Epithelial cell of esophagus (primary cell): ENCODE data around the gene CGN.

Source experiments
- DNase-seq: peaks from one replicate; pipeline ENCODE4 v3.0.0; 2010; ENCODE audit warnings: low read depth
- H3K4me3 ChIP-seq: 2 replicates; pipeline ENCODE4 v1.5.1; 2011; ENCODE audit warnings: mild to moderate bottlenecking, low read length, control low read depth
- TF ChIP-seq, protein P1 (sequence below): IDR thresholded peaks from 2 replicates; pipeline ENCODE4 v1.5.1; 2011; ENCODE audit warnings: low read depth, mild to moderate bottlenecking, low read length, control low read depth, inconsistent platforms; ENCODE audit not compliant: insufficient read depth; ENCODE audit errors: missing control alignments

CGN gene

DNA sequence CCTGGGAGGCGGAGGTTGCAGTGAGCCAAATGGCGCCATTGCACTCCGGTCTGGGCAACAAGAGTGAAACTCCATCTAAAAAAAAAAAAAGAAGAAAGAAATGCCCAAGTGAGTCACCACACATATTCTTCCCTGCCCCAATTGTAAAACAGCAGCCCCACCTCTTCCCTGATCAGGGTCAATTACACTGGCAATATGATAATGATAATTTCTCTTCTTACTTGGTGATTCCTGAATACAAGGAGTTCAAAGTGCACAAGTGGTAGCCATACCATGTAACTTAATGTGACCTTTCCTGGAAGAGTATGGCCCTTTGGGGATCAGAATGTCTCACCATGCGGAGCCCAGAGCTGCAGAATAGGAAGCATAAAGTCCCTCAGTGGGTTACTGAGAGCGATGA, 11.8 kb upstream of the CGN start:
- TF ChIP-seq, protein P1, sequence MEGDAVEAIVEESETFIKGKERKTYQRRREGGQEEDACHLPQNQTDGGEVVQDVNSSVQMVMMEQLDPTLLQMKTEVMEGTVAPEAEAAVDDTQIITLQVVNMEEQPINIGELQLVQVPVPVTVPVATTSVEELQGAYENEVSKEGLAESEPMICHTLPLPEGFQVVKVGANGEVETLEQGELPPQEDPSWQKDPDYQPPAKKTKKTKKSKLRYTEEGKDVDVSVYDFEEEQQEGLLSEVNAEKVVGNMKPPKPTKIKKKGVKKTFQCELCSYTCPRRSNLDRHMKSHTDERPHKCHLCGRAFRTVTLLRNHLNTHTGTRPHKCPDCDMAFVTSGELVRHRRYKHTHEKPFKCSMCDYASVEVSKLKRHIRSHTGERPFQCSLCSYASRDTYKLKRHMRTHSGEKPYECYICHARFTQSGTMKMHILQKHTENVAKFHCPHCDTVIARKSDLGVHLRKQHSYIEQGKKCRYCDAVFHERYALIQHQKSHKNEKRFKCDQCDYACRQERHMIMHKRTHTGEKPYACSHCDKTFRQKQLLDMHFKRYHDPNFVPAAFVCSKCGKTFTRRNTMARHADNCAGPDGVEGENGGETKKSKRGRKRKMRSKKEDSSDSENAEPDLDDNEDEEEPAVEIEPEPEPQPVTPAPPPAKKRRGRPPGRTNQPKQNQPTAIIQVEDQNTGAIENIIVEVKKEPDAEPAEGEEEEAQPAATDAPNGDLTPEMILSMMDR, result no peak

GRCh38 chr1:151499930-151500329, 11.3 kb upstream of the CGN start:
- TF ChIP-seq, protein P1, result no peak
- no peak for DNase-seq
- H3K4me3 ChIP-seq, result no peak overlapping the region

More for the DNA sequence above, 11.8 kb upstream of the CGN start:
- no peak for DNase-seq
- H3K4me3 ChIP-seq, result no peak overlapping the region

DNA sequence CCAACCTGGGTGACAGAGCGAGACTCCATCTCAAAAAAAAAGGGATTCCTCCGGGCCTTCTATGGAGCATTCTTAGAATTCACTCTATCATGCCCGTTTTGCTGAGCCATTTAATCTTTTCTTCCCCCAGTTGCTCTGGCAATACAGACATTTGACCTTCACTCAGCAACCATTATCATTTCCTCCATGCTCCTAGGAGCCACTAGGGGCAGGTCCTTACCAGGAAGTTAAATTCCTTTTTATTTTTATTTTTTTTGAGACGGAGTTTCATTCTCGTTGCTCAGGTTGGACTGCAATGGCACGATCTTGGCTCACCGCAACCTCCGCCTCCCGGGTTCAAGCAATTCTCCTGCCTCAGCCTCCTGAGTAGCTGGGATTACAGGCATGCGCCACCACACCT, 9.7 kb upstream of the CGN start:
- no peak overlapping the region for H3K4me3 ChIP-seq
- no peak for DNase-seq
- TF ChIP-seq, protein P1, result peak; percentile 35

DNA sequence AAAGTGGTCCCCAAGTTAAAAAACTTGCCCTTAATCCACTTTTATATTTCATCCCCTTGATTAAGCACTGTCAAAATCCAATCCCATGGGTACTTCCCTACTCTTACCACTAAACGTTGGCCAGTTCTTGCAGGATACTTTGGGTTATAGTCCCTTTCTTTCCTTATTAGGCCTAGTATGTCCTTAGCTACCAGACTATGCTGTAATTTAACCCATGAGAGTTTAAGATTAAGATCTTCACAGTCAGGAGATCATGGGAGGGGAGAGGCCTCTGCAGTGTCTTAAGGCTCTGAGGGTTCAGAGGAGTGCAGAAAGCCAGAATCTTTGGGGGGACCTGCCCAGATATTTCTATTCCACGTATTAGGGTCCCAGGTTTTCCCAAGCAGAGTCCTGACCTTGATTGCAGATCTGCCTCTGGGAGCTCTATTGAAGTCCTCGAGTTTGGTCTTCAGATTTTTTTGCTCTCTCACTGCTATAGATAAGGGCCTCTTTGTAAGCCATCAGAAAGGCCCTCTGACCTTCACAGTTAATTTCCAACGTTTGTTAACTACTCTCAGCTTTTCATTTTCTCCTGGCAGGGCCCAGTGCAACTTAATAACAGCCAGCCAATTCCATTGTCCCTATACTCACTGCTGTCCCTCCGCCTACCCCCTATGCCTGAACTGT, 9.0 kb upstream of the CGN start:
- TF ChIP-seq, protein P1, result no peak
- DNase-seq, result no peak
- no peak overlapping the region for H3K4me3 ChIP-seq

DNA sequence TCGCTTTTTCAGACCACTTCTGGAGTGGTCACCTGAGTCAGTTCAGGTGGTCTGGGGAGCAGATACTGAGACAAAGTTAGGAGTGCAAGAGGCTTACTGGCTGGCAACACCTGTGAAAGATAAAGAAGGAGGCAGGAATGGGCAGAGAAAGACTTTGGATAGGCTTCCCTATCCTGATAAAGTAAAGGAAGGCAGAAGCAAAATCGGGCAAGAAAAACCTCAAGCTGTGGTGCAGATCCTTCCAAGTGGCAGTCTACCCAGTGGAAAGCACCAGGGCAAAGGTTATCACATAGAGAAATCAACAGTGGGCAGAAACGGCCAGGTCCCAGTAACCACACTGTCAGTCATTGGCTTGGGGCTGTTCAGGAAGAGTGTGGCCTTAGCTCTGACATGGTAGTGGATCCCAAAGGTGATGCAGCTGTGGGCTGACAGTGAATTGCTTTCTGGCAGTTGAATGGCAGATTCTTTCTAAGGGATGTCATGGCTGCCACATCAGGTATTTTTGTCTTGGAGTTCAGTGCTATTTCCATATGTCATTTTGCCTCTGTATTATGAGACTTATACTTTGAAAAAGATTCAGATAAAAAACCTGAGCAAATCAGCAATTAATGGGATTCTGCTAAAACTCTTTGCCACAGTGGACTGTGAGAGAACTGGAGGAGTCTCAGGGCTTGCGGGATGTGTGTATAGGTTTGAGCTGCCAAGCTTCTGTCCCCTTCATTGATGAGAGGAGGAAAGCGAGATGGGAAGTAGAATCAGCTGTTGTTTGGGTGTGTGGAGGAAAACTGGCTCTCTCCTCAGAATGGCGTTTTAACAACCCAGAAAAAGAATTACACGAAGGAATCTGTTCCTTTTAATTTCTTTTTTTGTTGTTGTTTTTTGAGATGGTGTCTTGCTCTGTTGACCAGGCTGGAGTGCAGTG, 8.1 kb upstream of the CGN start:
- H3K4me3 ChIP-seq, result no peak overlapping the region
- DNase-seq, result no peak
- TF ChIP-seq, protein P1, result no peak

GRCh38 chr1:151504252-151504651, 6.9 kb upstream of the CGN start:
- H3K4me3 ChIP-seq, result no peak overlapping the region

More at GRCh38 chr1:151504252-151504651, 6.9 kb upstream of the CGN start:
- TF ChIP-seq, protein P1, result no peak
- no peak for DNase-seq
